ENCODE measurements around the gene KLRK1. TPM values are rescaled to one million over a fixed set of nuclear protein-coding genes. Genes with fewer than 3 reads are reported as not detected.

Gene KLRK1
- total and polyA plus RNA-seq, 2 of the 4 experiments (the other 2 are of a cell fraction), result not detected

- in situ Hi-C loops (cut with MboI; ENCODE audit: low sequenced_read_pairs), result no loop called here
- Histone ChIP-seq H2BK120ac (ENCODE audit: low read depth, low read length) (no peak overlapping the region), H4K8ac (ENCODE audit: low read depth in 2 of 2, low read length in 2 of 2) (no peak overlapping the region), H3K36me3 (ENCODE audit: control insufficient read depth, insufficient read depth, low read length) (no peaks in the 10 kb centered on the region), H3K27me3 (ENCODE audit: control insufficient read depth, insufficient read depth, low read length) (peaks cover 3% of the 10 kb centered on the region), H3K4me3 (ENCODE audit: insufficient read depth, low read depth, low read length) (no peak overlapping the region), H3K14ac (replicated peaks; ENCODE audit: low read depth, low read length) (no peak overlapping the region), H2BK15ac (ENCODE audit: low read depth, low read length) (no peak overlapping the region), H3K4me1 (ENCODE audit: control insufficient read depth, insufficient read depth, low read length) (no peaks in the 10 kb centered on the region), H3K27ac (ENCODE audit: insufficient read depth, low read length) (no peak overlapping the region), H3K4me2 (ENCODE audit: low read depth, low read length) (no peak overlapping the region), H3K4ac (ENCODE audit: low read depth, low read length) (no peak overlapping the region), H2AK5ac (ENCODE audit: low read depth, low read length) (no peak overlapping the region), H3K9ac (ENCODE audit: low read depth, low read length) (no peak overlapping the region), H3K56ac (ENCODE audit: extremely low read depth, insufficient read depth, low read length) (no peak overlapping the region), H4K91ac (ENCODE audit: insufficient read depth, low read depth, low read length) (no peak overlapping the region), H4K5ac (ENCODE audit: low read depth, low read length) (no peak overlapping the region), H3K23ac (ENCODE audit: low read depth, low read length) (no peak overlapping the region), H3K9me1 (ENCODE audit: insufficient read depth, low read length) (no peaks in the 10 kb centered on the region), H2AFZ (replicated peaks; ENCODE audit: low read length, poor library complexity) (no peak overlapping the region), H3K18ac (ENCODE audit: low read depth, low read length) (no peak overlapping the region), H2AK9ac (replicated peaks; ENCODE audit: low read depth, low read length, poor library complexity) (no peak overlapping the region), H4K20me1 (ENCODE audit: insufficient read depth, low read length) (no peaks in the 10 kb centered on the region), H3K79me1 (ENCODE audit: low read depth in 1 of 2, low read length in 2 of 2) (no peaks in the 10 kb centered on the region), H2BK20ac (ENCODE audit: low read depth, low read length) (no peak overlapping the region), H2BK5ac (ENCODE audit: low read depth, low read length, poor library complexity, severe bottlenecking) (no peak overlapping the region), H3K9me3 (ENCODE audit: control insufficient read depth, insufficient read depth, low read length) (peaks cover 3% of the 10 kb centered on the region; the same call in 1 of the 2 replicates)
- WGBS, 2 experiments (ENCODE audit: extremely low coverage in 2 of 2, insufficient read length in 1 of 2), result no CpG with 5 or more reads among the region's 3 CpGs
- DNase-seq (no peak), ATAC-seq (ENCODE audit: low read depth) (no peak)
- BruUV-seq (replicated peaks), result no TSS peak
- CTCF ChIA-PET, result no interaction called here
- POLR2A ChIA-PET (ENCODE audit: unreplicated experiment), result no interaction called here
- dilution Hi-C loops (cut with HindIII; ENCODE audit: low sequenced_read_pairs, unreplicated experiment), result no loop called here
- TF ChIP-seq RFX5 (IDR thresholded peaks at IDR 0.05; ENCODE audit: low read depth, low read length), result no peak
- no peak for TF ChIP-seq RCOR1 (IDR thresholded peaks at IDR 0.05; ENCODE audit: insufficient replicate concordance, low read length)
- no peak for TF ChIP-seq MAZ (IDR thresholded peaks at IDR 0.05; ENCODE audit: borderline replicate concordance, low read depth, low read length)
- TF ChIP-seq CEBPB (IDR thresholded peaks at IDR 0.05; ENCODE audit: low read depth, low read length), result no peak
- TF ChIP-seq USF2 (IDR thresholded peaks at IDR 0.05; ENCODE audit: low read depth, low read length), result no peak
- no peak for TF ChIP-seq MAFK (IDR thresholded peaks at IDR 0.05; ENCODE audit: low read depth, low read length)
- no peak for TF ChIP-seq BHLHE40 (IDR thresholded peaks at IDR 0.05; ENCODE audit: low read depth, low read length)
- TF ChIP-seq NFE2L2 (IDR thresholded peaks at IDR 0.05; ENCODE audit: low read depth, low read length), result no peak
- TF ChIP-seq FOS (IDR thresholded peaks at IDR 0.05; ENCODE audit: low read depth, low read length), result no peak
- no peak for TF ChIP-seq CTCF (conservative IDR thresholded peaks at IDR 0.05; ENCODE audit: low read depth, low read length)
- TF ChIP-seq ELK1 (IDR thresholded peaks at IDR 0.05; ENCODE audit: borderline replicate concordance, low read depth, low read length), result no peak
- TF ChIP-seq POLR2A (IDR thresholded peaks at IDR 0.05; ENCODE audit: low read depth, low read length), result no peak
- intact Hi-C loops (cut with micrococcal nuclease), result loop anchor here (10.0 kb wide), 1 partner anchor 46 kb away; the partner anchor contains the start of gene KLRC1
These were observed 19.0 kb upstream of the KLRK1 start for GRCh38 chr12:10408842-10409241.
